ENCODE measurements around the gene ARHGAP6. TPM values are rescaled to one million over a fixed set of nuclear protein-coding genes. Genes with fewer than 3 reads are reported as not detected.

ARHGAP6 gene
- total RNA-seq, 1 donor from 2014 or later = 4.8 TPM

- intact Hi-C loops (cut with DNase I) = no loop called here
- no peak for DNase-seq (ENCODE audit: low spot score)
These were observed 191.7 kb downstream of the ARHGAP6 start for GRCh38 chrX:11474021-11474420.

- intact Hi-C loops (cut with DNase I) = no loop called here
These were observed 192.8 kb downstream of the ARHGAP6 start for GRCh38 chrX:11472879-11473278.

GRCh38 chrX:11472381-11472780 lies 193.3 kb downstream of the ARHGAP6 start:
- no peak for DNase-seq (ENCODE audit: low spot score)
- intact Hi-C loops (cut with DNase I) = no loop called here

More at GRCh38 chrX:11472879-11473278, 192.8 kb downstream of the ARHGAP6 start:
- DNase-seq (ENCODE audit: low spot score) = no peak

- intact Hi-C loops (cut with DNase I) = no loop called here
- DNase-seq (ENCODE audit: low spot score) = no peak
These were observed 195.3 kb downstream of the ARHGAP6 start for GRCh38 chrX:11470250-11470974.

GRCh38 chrX:11465648-11466411 lies 199.9 kb downstream of the ARHGAP6 start:
- DNase-seq (ENCODE audit: low spot score) = no peak
- intact Hi-C loops (cut with DNase I) = no loop called here

- intact Hi-C loops (cut with DNase I) = no loop called here
- DNase-seq (ENCODE audit: low spot score) = no peak
These were observed 200.8 kb downstream of the ARHGAP6 start for GRCh38 chrX:11464836-11465463.

- no peak for DNase-seq (ENCODE audit: low spot score)
- intact Hi-C loops (cut with DNase I) = no loop called here
These were observed 201.3 kb downstream of the ARHGAP6 start for GRCh38 chrX:11464380-11464779.

GRCh38 chrX:11462648-11463047 lies 203.1 kb downstream of the ARHGAP6 start:
- no peak for DNase-seq (ENCODE audit: low spot score)
- intact Hi-C loops (cut with DNase I) = no loop called here

GRCh38 chrX:11462136-11462535 lies 203.6 kb downstream of the ARHGAP6 start:
- no peak for DNase-seq (ENCODE audit: low spot score)
- intact Hi-C loops (cut with DNase I) = no loop called here

- DNase-seq (ENCODE audit: low spot score) = no peak
- intact Hi-C loops (cut with DNase I) = no loop called here
These were observed 204.3 kb downstream of the ARHGAP6 start for GRCh38 chrX:11461201-11462001.

- DNase-seq (ENCODE audit: low spot score) = no peak
- intact Hi-C loops (cut with DNase I) = no loop called here
These were observed 205.4 kb downstream of the ARHGAP6 start for GRCh38 chrX:11460347-11460746.

GRCh38 chrX:11458170-11458569 lies 207.6 kb downstream of the ARHGAP6 start:
- intact Hi-C loops (cut with DNase I) = no loop called here
- no peak for DNase-seq (ENCODE audit: low spot score)

GRCh38 chrX:11451151-11451550 lies 214.6 kb downstream of the ARHGAP6 start:
- DNase-seq (ENCODE audit: low spot score) = no peak
- intact Hi-C loops (cut with DNase I) = no loop called here

GRCh38 chrX:11450354-11450753 lies 215.4 kb downstream of the ARHGAP6 start:
- DNase-seq (ENCODE audit: low spot score) = no peak
- intact Hi-C loops (cut with DNase I) = no loop called here

- DNase-seq (ENCODE audit: low spot score) = no peak
- intact Hi-C loops (cut with DNase I) = no loop called here
These were observed 216.1 kb downstream of the ARHGAP6 start for GRCh38 chrX:11449613-11450012.

- intact Hi-C loops (cut with DNase I) = no loop called here
- DNase-seq (ENCODE audit: low spot score) = no peak
These were observed 218.3 kb downstream of the ARHGAP6 start for GRCh38 chrX:11447418-11447817.

- no peak for DNase-seq (ENCODE audit: low spot score)
- intact Hi-C loops (cut with DNase I) = no loop called here
These were observed 218.8 kb downstream of the ARHGAP6 start for GRCh38 chrX:11446949-11447348.

GRCh38 chrX:11446336-11446735 lies 219.4 kb downstream of the ARHGAP6 start:
- intact Hi-C loops (cut with DNase I) = no loop called here

GRCh38 chrX:11445540-11445939 lies 220.2 kb downstream of the ARHGAP6 start:
- no peak for DNase-seq (ENCODE audit: low spot score)
- intact Hi-C loops (cut with DNase I) = no loop called here

More at GRCh38 chrX:11446336-11446735, 219.4 kb downstream of the ARHGAP6 start:
- DNase-seq (ENCODE audit: low spot score) = no peak

GRCh38 chrX:11444052-11444451 lies 221.7 kb downstream of the ARHGAP6 start:
- no peak for DNase-seq (ENCODE audit: low spot score)
- intact Hi-C loops (cut with DNase I) = no loop called here
